ENCODE measurements around the gene RAI1. TPM values are rescaled to one million over a fixed set of nuclear protein-coding genes. Genes with fewer than 3 reads are reported as not detected.

Gene RAI1
- polyA plus RNA-seq, 4 donors, result 21.8 to 32.4 (median 23.6) TPM

- DNase-seq (ENCODE audit: low read depth in 4 of 4, low spot score in 3 of 4), result no peak
These were observed 155.6 kb downstream of the RAI1 start, which contains the start of gene SREBF1 for GRCh38 chr17:17836818-17837379. Gene SREBF1, minus strand, starts transcription at chr17:17836986. Its CDS starts 169 bp downstream, at chr17:17836817.

- no peak for DNase-seq (ENCODE audit: low read depth in 4 of 4, low spot score in 3 of 4)
These were observed 156.1 kb downstream of the RAI1 start for GRCh38 chr17:17837380-17837821.

GRCh38 chr17:17837966-17838962 is 157.0 kb downstream of the RAI1 start:
- no peak for DNase-seq (ENCODE audit: low read depth in 4 of 4, low spot score in 3 of 4)

- peak in 3 of 4 donors; percentile 63 to 69 (median 67) for DNase-seq (ENCODE audit: low read depth in 4 of 4, low spot score in 3 of 4)
These were observed 158.8 kb downstream of the RAI1 start for GRCh38 chr17:17839791-17840707.

GRCh38 chr17:17840751-17841591 is 159.7 kb downstream of the RAI1 start:
- no peak for DNase-seq (ENCODE audit: low read depth in 4 of 4, low spot score in 3 of 4)

GRCh38 chr17:17841601-17842025 is 160.4 kb downstream of the RAI1 start:
- DNase-seq (ENCODE audit: low read depth in 4 of 4, low spot score in 3 of 4), result no peak

GRCh38 chr17:17842111-17842876 is 161.0 kb downstream of the RAI1 start:
- no peak for DNase-seq (ENCODE audit: low read depth in 4 of 4, low spot score in 3 of 4)

- DNase-seq (ENCODE audit: low read depth in 4 of 4, low spot score in 3 of 4), result no peak
These were observed 161.8 kb downstream of the RAI1 start for GRCh38 chr17:17843096-17843495.

- no peak for DNase-seq (ENCODE audit: low read depth in 4 of 4, low spot score in 3 of 4)
These were observed 162.8 kb downstream of the RAI1 start for GRCh38 chr17:17844079-17844478.

- DNase-seq (ENCODE audit: low read depth in 4 of 4, low spot score in 3 of 4), result no peak
These were observed 163.2 kb downstream of the RAI1 start for GRCh38 chr17:17844500-17844899.

- DNase-seq (ENCODE audit: low read depth in 4 of 4, low spot score in 3 of 4), result no peak
These were observed 164.0 kb downstream of the RAI1 start for GRCh38 chr17:17845046-17845775.

- DNase-seq (ENCODE audit: low read depth in 4 of 4, low spot score in 3 of 4), result no peak
These were observed 164.7 kb downstream of the RAI1 start for GRCh38 chr17:17846003-17846402.

- no peak for DNase-seq (ENCODE audit: low read depth in 4 of 4, low spot score in 3 of 4)
These were observed 165.4 kb downstream of the RAI1 start for GRCh38 chr17:17846645-17847044.

- no peak for DNase-seq (ENCODE audit: low read depth in 4 of 4, low spot score in 3 of 4)
These were observed 165.9 kb downstream of the RAI1 start for GRCh38 chr17:17847118-17847689.

GRCh38 chr17:17847726-17848125 is 166.5 kb downstream of the RAI1 start:
- no peak for DNase-seq (ENCODE audit: low read depth in 4 of 4, low spot score in 3 of 4)

- DNase-seq (ENCODE audit: low read depth in 4 of 4, low spot score in 3 of 4), result no peak
These were observed 167.2 kb downstream of the RAI1 start for GRCh38 chr17:17848311-17849082.

- DNase-seq (ENCODE audit: low read depth in 4 of 4, low spot score in 3 of 4), result no peak
These were observed 168.0 kb downstream of the RAI1 start for GRCh38 chr17:17849147-17849820.

All from right renal pelvis (tissue), 4 donors.